WTC11 (cell line): ENCODE data around the gene ABHD16A. TPM values are rescaled to one million over a fixed set of nuclear protein-coding genes. Genes with fewer than 3 reads are reported as not detected.

Experiments used
- ATAC-seq: fragments of 200-7000 bp; cut with Tn5 transposase; 2 replicates; pipeline ENCODE4 v1.10.0; 2021; ENCODE audit warnings: mild to moderate bottlenecking, moderate library complexity
- CTCF ChIA-PET: fragments of 300-600 bp; sonication (Branson Sonifier 250); formaldehyde crosslinking; loops from one replicate; lab custom pipeline; 2021; ENCODE audit warnings: antibody characterized with exemption; lab: Charles Lee
- POLR2A ChIA-PET: fragments of 350-600 bp; sonication (Branson Sonifier 250); formaldehyde crosslinking; loops from one replicate; lab custom pipeline; 2021; ENCODE audit warnings: antibody characterized with exemption; lab: Charles Lee
- DNase-seq: peaks from one replicate; pipeline ENCODE4 v3.0.0; 2021; ENCODE audit warnings: low spot score
- H3K27ac Mint-ChIP-seq: 2 replicates; pipeline ENCODE4 v1.8.0; 2021; ENCODE audit warnings: mixed read lengths
- H3K27me3 Mint-ChIP-seq: 2 replicates; pipeline ENCODE4 v1.8.0; 2021; ENCODE audit warnings: low read depth, mild to moderate bottlenecking, moderate library complexity, mixed read lengths
- H3K36me3 Mint-ChIP-seq: 2 replicates; pipeline ENCODE4 v1.8.0; 2021; ENCODE audit warnings: mixed read lengths
- H3K4me1 Mint-ChIP-seq: 2 replicates; pipeline ENCODE4 v1.8.0; 2022; ENCODE audit warnings: mixed read lengths
- H3K4me3 Mint-ChIP-seq: 2 replicates; pipeline ENCODE4 v1.8.0; 2021; ENCODE audit warnings: mild to moderate bottlenecking, moderate library complexity, mixed read lengths
- H3K9me3 Mint-ChIP-seq: 2 replicates; pipeline ENCODE4 v1.8.0; 2021; ENCODE audit warnings: mixed read lengths
- ATF1 ChIP-seq: sonication (generic); formaldehyde crosslinking; IDR thresholded peaks from 2 replicates; pipeline ENCODE4 v1.8.1; 2023; ENCODE audit warnings: mild to moderate bottlenecking, moderate library complexity, missing genetic modification reagents
- CREB1 ChIP-seq: sonication (generic); formaldehyde crosslinking; IDR thresholded peaks from 2 replicates; pipeline ENCODE4 v1.8.0; 2023; ENCODE audit warnings: mild to moderate bottlenecking, missing genetic modification reagents
- CREM ChIP-seq: sonication (generic); formaldehyde crosslinking; IDR thresholded peaks from 2 replicates; pipeline ENCODE4 v1.8.1; 2022; ENCODE audit warnings: mild to moderate bottlenecking, missing genetic modification reagents, moderate library complexity
- E2F4 ChIP-seq: sonication (generic); formaldehyde crosslinking; IDR thresholded peaks from 2 replicates; pipeline ENCODE4 v1.8.1; 2022; ENCODE audit warnings: low read depth, mild to moderate bottlenecking, moderate library complexity, missing genetic modification reagents, borderline replicate concordance
- ESRRA ChIP-seq: sonication (generic); formaldehyde crosslinking; IDR thresholded peaks from 2 replicates; pipeline ENCODE4 v1.8.1; 2022; ENCODE audit warnings: mild to moderate bottlenecking, missing genetic modification reagents, borderline replicate concordance
- IRF2 ChIP-seq: sonication (generic); formaldehyde crosslinking; IDR thresholded peaks from 2 replicates; pipeline ENCODE4 v1.8.0; 2022; ENCODE audit warnings: low read depth, missing genetic modification reagents, borderline replicate concordance
- JAZF1 ChIP-seq: fragments of 250-450 bp; sonication (Bioruptor Pico); IDR thresholded peaks from 2 replicates; pipeline ENCODE4 v1.9.0; 2021; ENCODE audit warnings: moderate library complexity, mild to moderate bottlenecking, inconsistent platforms
- NFATC4 ChIP-seq: fragments of 250-450 bp; sonication (Bioruptor Pico); IDR thresholded peaks from 2 replicates; pipeline ENCODE4 v1.9.0; 2021; ENCODE audit warnings: mild to moderate bottlenecking
- PREB ChIP-seq: sonication (generic); formaldehyde crosslinking; IDR thresholded peaks from 2 replicates; pipeline ENCODE4 v1.8.1; 2022; ENCODE audit warnings: mild to moderate bottlenecking, missing genetic modification reagents, moderate library complexity, borderline replicate concordance
- PRRX2 ChIP-seq: fragments of 250-450 bp; sonication (Bioruptor Pico); IDR thresholded peaks from 2 replicates; pipeline ENCODE4 v1.8.0; 2021; ENCODE audit warnings: mild to moderate bottlenecking
- RORB ChIP-seq: fragments of 250-450 bp; sonication (Bioruptor Pico); IDR thresholded peaks from 2 replicates; pipeline ENCODE4 v1.9.0; 2021; ENCODE audit warnings: mild to moderate bottlenecking
- SOX15 ChIP-seq: fragments of 250-450 bp; sonication (Bioruptor Pico); IDR thresholded peaks from 2 replicates; pipeline ENCODE4 v1.9.0; 2021; ENCODE audit warnings: mild to moderate bottlenecking
- ZMAT4 ChIP-seq: fragments of 250-450 bp; sonication (Bioruptor Pico); IDR thresholded peaks from 2 replicates; pipeline ENCODE4 v1.9.0; 2021; ENCODE audit warnings: mild to moderate bottlenecking
- ZNF263 ChIP-seq: sonication (generic); formaldehyde crosslinking; IDR thresholded peaks from 2 replicates; pipeline ENCODE4 v1.8.1; 2022; ENCODE audit warnings: low read depth, mild to moderate bottlenecking, moderate library complexity, missing genetic modification reagents
- ZNF281 ChIP-seq: sonication (generic); formaldehyde crosslinking; IDR thresholded peaks from 2 replicates; pipeline ENCODE4 v1.8.0; 2023; ENCODE audit warnings: mild to moderate bottlenecking, missing genetic modification reagents
- ZNF416 ChIP-seq: fragments of 250-450 bp; sonication (Bioruptor Pico); IDR thresholded peaks from 2 replicates; pipeline ENCODE4 v1.9.0; 2021; ENCODE audit warnings: mild to moderate bottlenecking, inconsistent platforms
- ZNF532 ChIP-seq: fragments of 250-450 bp; sonication (Bioruptor Pico); IDR thresholded peaks from 2 replicates; pipeline ENCODE4 v1.9.0; 2021; ENCODE audit warnings: mild to moderate bottlenecking, borderline replicate concordance
- total RNA-seq: library from RNA; stranded (reverse); gene quantifications from 3 replicates; pipeline ENCODE4 v1.2.3, GENCODE V29; 2021
- TF ChIP-seq, protein P1 (sequence below): sonication (generic); formaldehyde crosslinking; IDR thresholded peaks from 2 replicates; pipeline ENCODE4 v1.8.1; 2023; ENCODE audit warnings: mild to moderate bottlenecking, missing genetic modification reagents
- TF ChIP-seq, protein P2 (sequence below): sonication (generic); formaldehyde crosslinking; conservative IDR thresholded peaks from 2 replicates; pipeline ENCODE4 v1.8.1; 2022; ENCODE audit warnings: mild to moderate bottlenecking, missing genetic modification reagents

The ABHD16A gene
- total RNA-seq, 1 experiment from 2014 or later, result 28.6 TPM

DNA sequence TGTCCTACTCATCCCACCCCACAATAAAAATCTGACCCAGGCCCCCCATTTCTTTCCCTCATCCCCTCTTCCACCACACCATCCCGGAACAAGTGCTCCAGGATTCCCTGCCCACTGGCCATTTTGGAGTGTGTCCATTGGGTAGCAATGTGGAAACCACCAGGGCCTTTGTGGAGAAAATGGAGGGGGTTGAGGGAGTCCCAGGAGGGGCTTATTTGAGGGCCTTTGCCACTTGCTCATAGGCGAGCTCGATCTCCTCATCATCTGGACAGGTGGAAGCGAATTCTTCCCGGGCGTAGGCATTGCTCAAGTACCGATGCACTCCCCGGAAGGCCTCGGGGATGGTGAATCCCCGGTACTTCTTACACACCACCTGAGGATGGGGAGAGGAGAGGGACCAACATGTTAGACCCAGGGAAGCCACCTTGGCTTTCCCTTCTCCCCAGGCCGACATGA is 27.5 kb upstream of the ABHD16A start (continued):
- TF ChIP-seq, protein P1, sequence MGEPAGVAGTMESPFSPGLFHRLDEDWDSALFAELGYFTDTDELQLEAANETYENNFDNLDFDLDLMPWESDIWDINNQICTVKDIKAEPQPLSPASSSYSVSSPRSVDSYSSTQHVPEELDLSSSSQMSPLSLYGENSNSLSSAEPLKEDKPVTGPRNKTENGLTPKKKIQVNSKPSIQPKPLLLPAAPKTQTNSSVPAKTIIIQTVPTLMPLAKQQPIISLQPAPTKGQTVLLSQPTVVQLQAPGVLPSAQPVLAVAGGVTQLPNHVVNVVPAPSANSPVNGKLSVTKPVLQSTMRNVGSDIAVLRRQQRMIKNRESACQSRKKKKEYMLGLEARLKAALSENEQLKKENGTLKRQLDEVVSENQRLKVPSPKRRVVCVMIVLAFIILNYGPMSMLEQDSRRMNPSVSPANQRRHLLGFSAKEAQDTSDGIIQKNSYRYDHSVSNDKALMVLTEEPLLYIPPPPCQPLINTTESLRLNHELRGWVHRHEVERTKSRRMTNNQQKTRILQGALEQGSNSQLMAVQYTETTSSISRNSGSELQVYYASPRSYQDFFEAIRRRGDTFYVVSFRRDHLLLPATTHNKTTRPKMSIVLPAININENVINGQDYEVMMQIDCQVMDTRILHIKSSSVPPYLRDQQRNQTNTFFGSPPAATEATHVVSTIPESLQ (CRISPR knock-in tag), result no peak
- no peak for TF ChIP-seq E2F4 (CRISPR knock-in tag)

- H3K27ac Mint-ChIP-seq, result peak overlapping the region; percentile 98
- ChIA-PET CTCF (interaction anchor here (0.6 to 4.0 kb wide), 41 partner anchors 7 to 318 kb away, joined by 3 to 66 read pairs (median 5); partner anchors contain the start of genes ABHD16A, BAG6, C6orf47 and DDX39B), POLR2A (interaction anchor here (0.6 to 3.6 kb wide), 13 partner anchors 9 to 189 kb away, joined by 3 to 32 read pairs (median 5); partner anchors contain the start of genes BAG6, C6orf47, DDX39B and GPANK1)
- H3K4me3 Mint-ChIP-seq, result peak overlapping the region; percentile 93
- ATAC-seq (peak; percentile 75), DNase-seq (peak; percentile 95)
- peaks cover 21% of the 10 kb centered on the region for H3K4me1 Mint-ChIP-seq
- H3K27me3 Mint-ChIP-seq, result no peaks in the 10 kb centered on the region
- H3K9me3 Mint-ChIP-seq, result no peaks in the 10 kb centered on the region
- peaks cover 37% of the 10 kb centered on the region for H3K36me3 Mint-ChIP-seq
- TF ChIP-seq, protein P2, sequence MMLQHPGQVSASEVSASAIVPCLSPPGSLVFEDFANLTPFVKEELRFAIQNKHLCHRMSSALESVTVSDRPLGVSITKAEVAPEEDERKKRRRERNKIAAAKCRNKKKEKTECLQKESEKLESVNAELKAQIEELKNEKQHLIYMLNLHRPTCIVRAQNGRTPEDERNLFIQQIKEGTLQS (CRISPR knock-in tag), result no peak
- TF ChIP-seq ZMAT4 (CRISPR knock-in tag) (0 out of 2 replicates have a peak, but pooled peaks have one; percentile 37), ZNF281 (CRISPR knock-in tag) (no peak), ESRRA (0 out of 2 replicates have a peak, but pooled peaks have one; percentile 57), CREM (CRISPR knock-in tag) (no peak), RORB (CRISPR knock-in tag) (no peak), ZNF263 (no peak), IRF2 (CRISPR knock-in tag) (no peak), SOX15 (CRISPR knock-in tag) (no peak), ATF1 (0 out of 2 replicates have a peak, but pooled peaks have one; percentile 35), CREB1 (no peak), PRRX2 (CRISPR knock-in tag) (peak; percentile 71; the same call in 1 of the 2 replicates), ZNF416 (CRISPR knock-in tag) (0 out of 2 replicates have a peak, but pooled peaks have one; percentile 14), ZNF532 (CRISPR knock-in tag) (no peak), JAZF1 (no peak), PREB (no peak; the same call in 1 of the 2 replicates), NFATC4 (0 out of 2 replicates have a peak, but pooled peaks have one; percentile 0)
- TF ChIP-seq, protein P1 (CRISPR knock-in tag), result no peak
Measured at GRCh38 chr6:31729979-31730630, 27.0 kb upstream of the ABHD16A start.
